Neural crest cell (in vitro differentiated cells): ENCODE measurements around the gene DENND1B. TPM values are rescaled to one million over a fixed set of nuclear protein-coding genes. Genes with fewer than 3 reads are reported as not detected.

ENCODE experiments used
- DNase-seq: peaks from one replicate; pipeline ENCODE4 v3.0.0; 2021; ENCODE audit warnings: low read depth, mixed read lengths, low spot score
- H3K27ac Mint-ChIP-seq: one replicate; pipeline ENCODE4 v1.8.0; 2021; ENCODE audit warnings: mild to moderate bottlenecking, mixed read lengths; ENCODE audit not compliant: unreplicated experiment
- H3K27me3 Mint-ChIP-seq: 2 replicates; pipeline ENCODE4 v1.8.0; 2021; ENCODE audit warnings: low read depth, mild to moderate bottlenecking, mixed read lengths
- H3K36me3 Mint-ChIP-seq: 2 replicates; pipeline ENCODE4 v1.8.0; 2021; ENCODE audit warnings: low read depth, mild to moderate bottlenecking, mixed read lengths
- H3K4me1 Mint-ChIP-seq: 2 replicates; pipeline ENCODE4 v1.8.0; 2021; ENCODE audit warnings: mixed read lengths
- H3K4me3 Mint-ChIP-seq: one replicate; pipeline ENCODE4 v1.8.0; 2021; ENCODE audit warnings: mild to moderate bottlenecking, mixed read lengths
- H3K9me3 Mint-ChIP-seq: 2 replicates; pipeline ENCODE4 v1.8.0; 2021; ENCODE audit warnings: mixed read lengths
- total RNA-seq: library from RNA; stranded (reverse); gene quantifications from 2 replicates; pipeline ENCODE4 v1.2.1, GENCODE V29; 2021
- TF ChIP-seq, protein P1 (sequence below): fragments of 200-600 bp; sonication (generic); conservative IDR thresholded peaks from 2 replicates; pipeline ENCODE4 v1.5.0; 2021; ENCODE audit warnings: antibody characterized with exemption, mild to moderate bottlenecking

The DENND1B gene
- total RNA-seq, 1 donor from 2014 or later, result 6.5 TPM

DNA sequence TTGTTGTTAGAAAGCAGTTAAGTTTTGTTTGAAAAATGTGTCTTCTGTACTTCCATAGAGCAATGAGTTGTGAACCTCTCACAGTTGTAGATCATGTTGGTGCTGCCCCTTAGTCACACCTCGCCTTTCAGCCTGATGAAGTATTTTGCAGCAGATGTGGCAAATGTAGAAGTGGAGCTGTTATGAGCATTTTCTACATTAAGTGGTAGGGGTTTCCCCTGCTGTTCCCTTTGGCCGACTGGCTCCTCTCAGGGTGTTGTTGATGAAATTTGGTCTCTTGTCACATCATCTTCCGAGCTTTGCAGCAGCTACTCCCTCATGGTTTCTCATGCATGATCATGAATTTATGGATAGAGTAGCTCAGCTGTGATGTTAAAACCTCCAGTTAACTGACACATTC, 33.6 kb upstream of the DENND1B start:
- Mint-ChIP-seq H3K27ac (no peak overlapping the region), H3K4me3 (no peak overlapping the region), H3K36me3 (no peaks in the 10 kb centered on the region), H3K27me3 (no peaks in the 10 kb centered on the region), H3K9me3 (no peaks in the 10 kb centered on the region), H3K4me1 (no peaks in the 10 kb centered on the region)
- DNase-seq, result no peak
- TF ChIP-seq, protein P1, sequence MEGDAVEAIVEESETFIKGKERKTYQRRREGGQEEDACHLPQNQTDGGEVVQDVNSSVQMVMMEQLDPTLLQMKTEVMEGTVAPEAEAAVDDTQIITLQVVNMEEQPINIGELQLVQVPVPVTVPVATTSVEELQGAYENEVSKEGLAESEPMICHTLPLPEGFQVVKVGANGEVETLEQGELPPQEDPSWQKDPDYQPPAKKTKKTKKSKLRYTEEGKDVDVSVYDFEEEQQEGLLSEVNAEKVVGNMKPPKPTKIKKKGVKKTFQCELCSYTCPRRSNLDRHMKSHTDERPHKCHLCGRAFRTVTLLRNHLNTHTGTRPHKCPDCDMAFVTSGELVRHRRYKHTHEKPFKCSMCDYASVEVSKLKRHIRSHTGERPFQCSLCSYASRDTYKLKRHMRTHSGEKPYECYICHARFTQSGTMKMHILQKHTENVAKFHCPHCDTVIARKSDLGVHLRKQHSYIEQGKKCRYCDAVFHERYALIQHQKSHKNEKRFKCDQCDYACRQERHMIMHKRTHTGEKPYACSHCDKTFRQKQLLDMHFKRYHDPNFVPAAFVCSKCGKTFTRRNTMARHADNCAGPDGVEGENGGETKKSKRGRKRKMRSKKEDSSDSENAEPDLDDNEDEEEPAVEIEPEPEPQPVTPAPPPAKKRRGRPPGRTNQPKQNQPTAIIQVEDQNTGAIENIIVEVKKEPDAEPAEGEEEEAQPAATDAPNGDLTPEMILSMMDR, result no peak

DNA sequence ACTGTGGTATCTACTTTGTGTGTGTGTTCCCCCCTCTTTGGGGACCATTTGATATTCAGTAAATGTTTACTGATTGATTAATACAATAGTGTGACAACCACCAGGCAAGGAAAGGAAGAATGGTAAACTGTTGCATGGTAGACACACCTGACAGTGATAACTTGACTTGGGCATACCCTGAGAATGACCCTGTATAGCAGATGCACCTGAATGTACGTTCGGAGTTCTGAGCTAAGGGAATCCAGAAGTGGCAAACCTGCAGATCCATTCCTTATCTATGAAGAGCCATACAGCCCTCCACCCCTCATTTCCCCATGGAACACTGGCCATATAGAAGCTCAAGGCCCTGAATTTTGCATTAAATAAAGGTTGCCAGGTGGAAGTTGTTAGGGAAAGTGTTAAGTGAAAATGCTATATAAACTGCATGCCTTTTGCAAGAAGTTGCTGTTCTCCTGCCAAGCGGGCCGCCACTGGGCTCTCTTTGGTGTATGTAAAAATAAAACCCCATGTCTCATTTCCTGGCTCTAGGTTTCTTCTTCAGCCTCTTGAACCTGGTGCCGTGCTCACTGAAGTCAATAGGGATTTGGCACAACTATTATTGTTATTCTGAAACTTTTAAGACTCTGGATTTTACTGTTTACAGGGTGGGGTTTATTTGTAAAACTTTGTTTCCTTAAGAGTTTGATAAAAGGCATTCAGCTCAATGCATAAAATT, 32.6 kb upstream of the DENND1B start:
- H3K4me1 Mint-ChIP-seq, result no peaks in the 10 kb centered on the region

DNA sequence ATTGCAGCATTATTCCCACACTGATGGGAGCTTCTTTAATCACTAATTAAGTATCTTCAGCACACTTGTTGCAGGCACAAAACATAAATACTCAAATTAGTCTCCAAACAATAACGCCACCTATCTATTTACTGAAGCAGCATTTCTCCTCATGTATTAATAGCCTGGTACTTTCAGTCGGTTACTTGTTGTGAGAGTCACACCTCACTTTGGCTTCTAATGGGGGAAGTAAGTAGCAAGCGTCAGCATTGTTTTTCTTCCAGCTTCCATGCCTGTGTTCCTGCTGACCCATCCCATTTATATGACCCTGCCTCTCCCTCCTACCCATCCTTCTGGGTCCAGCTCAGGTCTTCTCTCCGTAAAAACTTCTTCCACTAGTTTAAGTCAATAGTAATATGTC, 31.9 kb upstream of the DENND1B start:
- Mint-ChIP-seq H3K9me3 (no peaks in the 10 kb centered on the region), H3K27me3 (no peaks in the 10 kb centered on the region), H3K27ac (no peak overlapping the region), H3K4me3 (no peak overlapping the region), H3K4me1 (no peaks in the 10 kb centered on the region), H3K36me3 (no peaks in the 10 kb centered on the region)
- DNase-seq, result no peak
- TF ChIP-seq, protein P1, result no peak

More for the DNA sequence above, 32.6 kb upstream of the DENND1B start:
- H3K36me3 Mint-ChIP-seq, result no peaks in the 10 kb centered on the region
- TF ChIP-seq, protein P1, result no peak
- H3K27me3 Mint-ChIP-seq, result no peaks in the 10 kb centered on the region
- H3K4me3 Mint-ChIP-seq, result no peak overlapping the region
- H3K27ac Mint-ChIP-seq, result no peak overlapping the region
- DNase-seq, result no peak
- no peaks in the 10 kb centered on the region for H3K9me3 Mint-ChIP-seq

DNA sequence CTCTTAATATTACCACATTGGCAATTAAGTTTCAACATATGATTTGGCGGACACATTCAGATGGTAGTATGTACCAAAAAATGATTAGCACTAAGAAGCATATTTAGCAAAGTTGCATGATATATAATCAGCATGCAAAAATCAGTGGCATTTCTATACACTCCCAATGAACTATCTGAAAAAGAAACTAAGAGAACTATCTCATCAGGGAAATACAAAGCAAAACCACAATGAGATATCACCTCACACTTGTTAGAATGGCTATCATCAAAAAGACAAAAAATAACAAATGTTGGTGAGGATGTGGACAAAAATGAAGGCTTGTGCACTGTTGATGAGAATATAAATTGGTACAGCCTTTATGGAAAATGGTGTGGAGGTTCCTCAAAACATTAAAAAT, 31.4 kb upstream of the DENND1B start:
- DNase-seq, result no peak
- Mint-ChIP-seq H3K9me3 (no peaks in the 10 kb centered on the region), H3K27ac (no peak overlapping the region), H3K36me3 (no peaks in the 10 kb centered on the region), H3K4me1 (peaks cover 4% of the 10 kb centered on the region), H3K27me3 (no peaks in the 10 kb centered on the region), H3K4me3 (no peak overlapping the region)
- TF ChIP-seq, protein P1, result no peak

DNA sequence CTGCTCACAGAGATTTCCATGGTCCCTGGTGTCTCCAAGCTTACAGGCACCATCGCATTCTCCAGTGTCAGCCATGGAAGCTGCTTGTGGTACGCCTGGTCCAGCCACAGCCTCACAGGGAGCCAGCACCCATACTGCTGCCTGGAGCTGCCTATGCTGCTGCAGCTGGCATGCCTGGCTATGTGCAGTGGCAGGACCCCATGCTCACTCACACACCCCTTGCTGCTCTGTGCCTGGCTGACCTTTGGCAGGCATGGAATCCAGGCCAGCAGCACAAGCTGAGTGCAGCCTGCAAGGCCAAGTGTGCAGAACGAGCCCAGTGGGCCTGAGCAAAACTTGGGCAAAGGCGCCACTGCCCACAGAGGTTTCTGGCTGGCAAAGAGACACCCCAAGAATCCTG, 26.4 kb upstream of the DENND1B start:
- H3K36me3 Mint-ChIP-seq, result peaks cover 11% of the 10 kb centered on the region
- peaks cover 15% of the 10 kb centered on the region for H3K9me3 Mint-ChIP-seq
- H3K27me3 Mint-ChIP-seq, result no peaks in the 10 kb centered on the region
- no peak overlapping the region for H3K4me3 Mint-ChIP-seq
- no peak for DNase-seq
- H3K4me1 Mint-ChIP-seq, result peaks cover 4% of the 10 kb centered on the region
- H3K27ac Mint-ChIP-seq, result no peak overlapping the region
- TF ChIP-seq, protein P1, result no peak
